Activated T-cell treated with anti-CD3 and anti-CD28 coated beads, Interleukin-2, amount 50 U/mL, for 72 hours (primary cell): Measurements from ENCODE around the gene KRTAP3-1. TPM values are rescaled to one million over a fixed set of nuclear protein-coding genes. Genes with fewer than 3 reads are reported as not detected.

ENCODE experiments used
- total RNA-seq, 2 donors: library from RNA; stranded (reverse); gene quantifications; one replicate each; pipeline ENCODE4 v1.2.3, GENCODE V29; 2022

KRTAP3-1 gene
- total RNA-seq, 2 donors from 2014 or later: not detected

Other genes starting within 250 kb of the KRTAP3-1 start
- gene KRT26, start 236.9 kb downstream of the KRTAP3-1 start, total RNA-seq: not detected
- gene KRT27, start 226.6 kb downstream of the KRTAP3-1 start, total RNA-seq: not detected
- not detected for gene KRT28, start 209.2 kb downstream of the KRTAP3-1 start, total RNA-seq
- gene KRT10, start 186.5 kb downstream of the KRTAP3-1 start, total RNA-seq: 10 to 100 TPM; 59.1 to 59.3 TPM
- not detected for gene KRT12, start 141.9 kb downstream of the KRTAP3-1 start, total RNA-seq
- not detected for gene KRT20, start 123.9 kb downstream of the KRTAP3-1 start, total RNA-seq
- gene KRT23, start 71.5 kb downstream of the KRTAP3-1 start, total RNA-seq: not detected
- not detected for gene KRT39, start 42.2 kb downstream of the KRTAP3-1 start, total RNA-seq
- not detected for gene KRT40, start 24.8 kb downstream of the KRTAP3-1 start, total RNA-seq
- gene KRTAP3-3, start 15.0 kb downstream of the KRTAP3-1 start, total RNA-seq: not detected
- not detected for gene KRTAP3-2, start 9.2 kb downstream of the KRTAP3-1 start, total RNA-seq
- not detected for gene KRTAP1-5, start 18.1 kb upstream of the KRTAP3-1 start, total RNA-seq
- gene KRTAP1-4, start 21.1 kb upstream of the KRTAP3-1 start, total RNA-seq: not detected
- not detected for gene KRTAP1-3, start 25.7 kb upstream of the KRTAP3-1 start, total RNA-seq
- not detected for gene KRTAP1-1, start 32.3 kb upstream of the KRTAP3-1 start, total RNA-seq
- gene KRTAP2-1, start 38.2 kb upstream of the KRTAP3-1 start, total RNA-seq: not detected
- not detected for gene KRTAP2-2, start 46.1 kb upstream of the KRTAP3-1 start, total RNA-seq
- not detected for gene KRTAP2-3, start 51.0 kb upstream of the KRTAP3-1 start, total RNA-seq
- gene KRTAP2-4, start 56.8 kb upstream of the KRTAP3-1 start, total RNA-seq: not detected
- not detected for gene KRTAP4-7, start 75.0 kb upstream of the KRTAP3-1 start, total RNA-seq
- gene KRTAP4-8, start 89.0 kb upstream of the KRTAP3-1 start, total RNA-seq: not detected
- not detected for gene KRTAP4-16, start 93.1 kb upstream of the KRTAP3-1 start, total RNA-seq
- gene KRTAP4-9, start 96.3 kb upstream of the KRTAP3-1 start, total RNA-seq: not detected
- gene KRTAP4-11, start 109.2 kb upstream of the KRTAP3-1 start, total RNA-seq: not detected
- not detected for gene KRTAP4-12, start 115.1 kb upstream of the KRTAP3-1 start, total RNA-seq
- gene KRTAP4-6, start 131.4 kb upstream of the KRTAP3-1 start, total RNA-seq: not detected
- not detected for gene KRTAP4-5, start 140.7 kb upstream of the KRTAP3-1 start, total RNA-seq
- not detected for gene KRTAP4-4, start 151.6 kb upstream of the KRTAP3-1 start, total RNA-seq
- not detected for gene KRTAP4-3, start 159.1 kb upstream of the KRTAP3-1 start, total RNA-seq
- not detected for gene KRTAP4-2, start 169.1 kb upstream of the KRTAP3-1 start, total RNA-seq
- gene KRTAP4-1, start 175.8 kb upstream of the KRTAP3-1 start, total RNA-seq: not detected
- gene KRTAP9-1, start 180.8 kb upstream of the KRTAP3-1 start, total RNA-seq: not detected
- gene KRTAP9-2, start 217.5 kb upstream of the KRTAP3-1 start, total RNA-seq: not detected
- gene KRTAP9-3, start 223.3 kb upstream of the KRTAP3-1 start, total RNA-seq: not detected
- not detected for gene KRTAP9-8, start 228.9 kb upstream of the KRTAP3-1 start, total RNA-seq
- gene KRTAP9-4, start 240.6 kb upstream of the KRTAP3-1 start, total RNA-seq: not detected
- not detected for gene KRTAP9-9, start 246.3 kb upstream of the KRTAP3-1 start, total RNA-seq